Astrocyte (in vitro differentiated cells and primary cell): ENCODE data around the gene EXOSC5.

Source experiments
- CTCF ChIP-seq: IDR thresholded peaks from 2 replicates; pipeline ENCODE4 v1.5.1; 2011; ENCODE audit warnings: low read depth, mild to moderate bottlenecking, inconsistent platforms, low read length, moderate library complexity; ENCODE audit not compliant: insufficient read depth
- EZH2 ChIP-seq: IDR thresholded peaks from 2 replicates; pipeline ENCODE4 v1.6.1; 2012; ENCODE audit warnings: mild to moderate bottlenecking, low read length, inconsistent platforms; ENCODE audit not compliant: insufficient read depth

- no peak for TF ChIP-seq EZH2
- TF ChIP-seq CTCF = no peak
Observed at GRCh38 chr19:41376241-41376997, 20.7 kb downstream of the EXOSC5 start, which contains the start of gene TMEM91.
